Measurements from ENCODE around the gene PTPRC. TPM values are rescaled to one million over a fixed set of nuclear protein-coding genes. Genes with fewer than 3 reads are reported as not detected.
"Not testable (repeated sequence)": the region's sequence is repeated elsewhere in the genome, so short reads cannot be mapped to it uniquely, and the experiment has no call there.

Gene PTPRC
- total RNA-seq, 2 donors from 2014 or later, result 3.3 to 9.9 TPM

GRCh38 chr1:198598796-198599321 lies 40.0 kb upstream of the PTPRC start:
- no peaks in the 10 kb centered on the region for H3K4me1 ChIP-seq
- TF ChIP-seq POLR2A (IDR thresholded peaks at IDR 0.05) (no peak), CTCF (IDR thresholded peaks at IDR 0.05) (no peak)
- 77 to 79% methylated on average over 6 of the region's 6 CpGs for WGBS, 2 donors
- no peaks in the 10 kb centered on the region for H3K9me3 ChIP-seq
- ATAC-seq (no peak), DNase-seq (no peak)
- no peak overlapping the region for H3K4me3 ChIP-seq
- H3K27ac ChIP-seq, result no peak overlapping the region
- no peaks in the 10 kb centered on the region for H3K36me3 ChIP-seq (replicated peaks in 1 of 2; ENCODE audit: insufficient read depth in 1 of 2, low read depth in 2 of 2)
- intact Hi-C loops (cut with DNase I), result no loop called here
- H3K27me3 ChIP-seq, result no peaks in the 10 kb centered on the region

GRCh38 chr1:198599749-198600148 lies 39.1 kb upstream of the PTPRC start:
- intact Hi-C loops (cut with DNase I), result no loop called here
- no peaks in the 10 kb centered on the region for H3K36me3 ChIP-seq (replicated peaks in 1 of 2; ENCODE audit: insufficient read depth in 1 of 2, low read depth in 2 of 2)
- no peaks in the 10 kb centered on the region for H3K9me3 ChIP-seq
- H3K27ac ChIP-seq, result no peak overlapping the region
- TF ChIP-seq POLR2A (IDR thresholded peaks at IDR 0.05) (no peak), CTCF (IDR thresholded peaks at IDR 0.05) (no peak)
- no peaks in the 10 kb centered on the region for H3K27me3 ChIP-seq
- WGBS, 2 donors, result 65 to 74% methylated on average over 2 of the region's 2 CpGs
- H3K4me3 ChIP-seq, result no peak overlapping the region
- ATAC-seq (no peak), DNase-seq (no peak)
- H3K4me1 ChIP-seq, result no peaks in the 10 kb centered on the region

GRCh38 chr1:198600906-198601305 lies 37.9 kb upstream of the PTPRC start:
- no peak for TF ChIP-seq CTCF (IDR thresholded peaks at IDR 0.05)
- TF ChIP-seq POLR2A (IDR thresholded peaks at IDR 0.05), result no peak
- Histone ChIP-seq H3K4me1 (no peaks in the 10 kb centered on the region), H3K9me3 (no peaks in the 10 kb centered on the region), H3K27ac (no peak overlapping the region), H3K27me3 (no peaks in the 10 kb centered on the region), H3K36me3 (replicated peaks in 1 of 2; ENCODE audit: insufficient read depth in 1 of 2, low read depth in 2 of 2) (no peaks in the 10 kb centered on the region), H3K4me3 (no peak overlapping the region)
- intact Hi-C loops (cut with DNase I), result no loop called here
- no peak for DNase-seq
- 100% methylated on average over 1 of the region's 1 CpG for WGBS, 2 donors
- ATAC-seq, result no peak

- H3K36me3 ChIP-seq (replicated peaks in 1 of 2; ENCODE audit: insufficient read depth in 1 of 2, low read depth in 2 of 2); H3K4me3 ChIP-seq; intact Hi-C loops (cut with DNase I); H3K27me3 ChIP-seq; H3K27ac ChIP-seq; DNase-seq; ATAC-seq; H3K9me3 ChIP-seq; H3K4me1 ChIP-seq: not testable (repeated sequence)
- 96 to 100% methylated on average over 1 of the region's 1 CpG for WGBS, 2 donors
Observed at GRCh38 chr1:198601310-198601709, 37.5 kb upstream of the PTPRC start.

GRCh38 chr1:198601936-198602889 lies 36.6 kb upstream of the PTPRC start:
- intact Hi-C loops (cut with DNase I), result no loop called here
- DNase-seq, result no peak
- H3K4me3 ChIP-seq, result no peak overlapping the region
- H3K27me3 ChIP-seq, result no peaks in the 10 kb centered on the region
- H3K27ac ChIP-seq, result no peak overlapping the region
- H3K36me3 ChIP-seq (replicated peaks in 1 of 2; ENCODE audit: insufficient read depth in 1 of 2, low read depth in 2 of 2), result no peaks in the 10 kb centered on the region
- no peak for ATAC-seq
- no peaks in the 10 kb centered on the region for H3K4me1 ChIP-seq
- no peak for TF ChIP-seq POLR2A (IDR thresholded peaks at IDR 0.05)
- no peak for TF ChIP-seq CTCF (IDR thresholded peaks at IDR 0.05)
- H3K9me3 ChIP-seq, result no peaks in the 10 kb centered on the region
- WGBS, 2 donors, result 80 to 88% methylated on average over 2 of the region's 2 CpGs
